Measurements from ENCODE around the gene RNU6-9.

GRCh38 chr19:858284-858683 lies 35.0 kb upstream of the RNU6-9 start:
- TF ChIP-seq NR2C2 (CRISPR knock-in tag; IDR thresholded peaks at IDR 0.05) (no peak), CTCF (IDR thresholded peaks at IDR 0.05) (no peak), JUN (CRISPR knock-in tag; IDR thresholded peaks at IDR 0.05) (no peak), ATF2 (CRISPR knock-in tag; IDR thresholded peaks at IDR 0.05; ENCODE audit: borderline replicate concordance, low read depth) (no peak), SMAD3 (CRISPR knock-in tag; IDR thresholded peaks at IDR 0.05; ENCODE audit: borderline replicate concordance) (no peak), USF1 (CRISPR knock-in tag; IDR thresholded peaks at IDR 0.05) (no peak), ETV6 (CRISPR knock-in tag; IDR thresholded peaks at IDR 0.05) (no peak), STAT6 (CRISPR knock-in tag; conservative IDR thresholded peaks at IDR 0.05; ENCODE audit: low read depth) (no peak), KAT7 (CRISPR knock-in tag; IDR thresholded peaks at IDR 0.05; ENCODE audit: borderline replicate concordance) (no peak), SP1 (CRISPR knock-in tag; conservative IDR thresholded peaks at IDR 0.05) (no peak), E2F1 (CRISPR knock-in tag; IDR thresholded peaks at IDR 0.05) (no peak)

Data from WTC11 (cell line).